ENCODE results near the gene TM4SF5. TPM values are rescaled to one million over a fixed set of nuclear protein-coding genes. Genes with fewer than 3 reads are reported as not detected.

TM4SF5 gene
- total and polyA plus RNA-seq, 9 donors: 0.31 to 0.83 TPM; not detected in 7

DNA sequence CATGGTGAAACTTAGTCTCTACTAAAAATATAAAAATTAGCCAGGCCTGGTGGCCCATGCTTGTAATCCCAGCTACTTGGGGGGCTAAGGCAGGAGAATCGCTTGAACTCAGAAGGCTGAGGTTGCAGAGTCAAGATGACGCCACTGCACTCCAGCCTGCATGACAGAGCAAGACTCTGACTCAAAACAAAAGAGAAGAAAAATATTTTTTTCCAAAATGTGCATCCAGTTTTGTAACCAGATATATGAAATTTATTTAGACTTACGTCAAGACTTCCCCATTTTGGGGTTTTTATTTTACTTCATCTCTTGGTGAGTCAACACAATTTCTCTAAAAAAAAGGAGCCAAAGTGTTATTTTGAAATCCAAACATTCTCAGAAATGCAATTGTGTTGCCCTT, 5.5 kb upstream of the TM4SF5 start:
- no peaks in the 10 kb centered on the region for H3K36me3 ChIP-seq
- TF ChIP-seq POLR2A (IDR thresholded peaks at IDR 0.05) (no peak), EP300 (IDR thresholded peaks at IDR 0.05) (no peak)
- TF ChIP-seq, protein P1, sequence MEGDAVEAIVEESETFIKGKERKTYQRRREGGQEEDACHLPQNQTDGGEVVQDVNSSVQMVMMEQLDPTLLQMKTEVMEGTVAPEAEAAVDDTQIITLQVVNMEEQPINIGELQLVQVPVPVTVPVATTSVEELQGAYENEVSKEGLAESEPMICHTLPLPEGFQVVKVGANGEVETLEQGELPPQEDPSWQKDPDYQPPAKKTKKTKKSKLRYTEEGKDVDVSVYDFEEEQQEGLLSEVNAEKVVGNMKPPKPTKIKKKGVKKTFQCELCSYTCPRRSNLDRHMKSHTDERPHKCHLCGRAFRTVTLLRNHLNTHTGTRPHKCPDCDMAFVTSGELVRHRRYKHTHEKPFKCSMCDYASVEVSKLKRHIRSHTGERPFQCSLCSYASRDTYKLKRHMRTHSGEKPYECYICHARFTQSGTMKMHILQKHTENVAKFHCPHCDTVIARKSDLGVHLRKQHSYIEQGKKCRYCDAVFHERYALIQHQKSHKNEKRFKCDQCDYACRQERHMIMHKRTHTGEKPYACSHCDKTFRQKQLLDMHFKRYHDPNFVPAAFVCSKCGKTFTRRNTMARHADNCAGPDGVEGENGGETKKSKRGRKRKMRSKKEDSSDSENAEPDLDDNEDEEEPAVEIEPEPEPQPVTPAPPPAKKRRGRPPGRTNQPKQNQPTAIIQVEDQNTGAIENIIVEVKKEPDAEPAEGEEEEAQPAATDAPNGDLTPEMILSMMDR (IDR thresholded peaks at IDR 0.05): no peak
- intact Hi-C loops (cut with DNase I): no loop called here
- no peak for DNase-seq
- H3K4me1 ChIP-seq (ENCODE audit: insufficient read depth): no peaks in the 10 kb centered on the region
- no peak overlapping the region for H3K4me3 ChIP-seq
- no peaks in the 10 kb centered on the region for H3K9me3 ChIP-seq
- H3K27ac ChIP-seq: no peak overlapping the region
- WGBS, 3 donors: 72 to 82% (median 77%) methylated on average over 3 of the region's 3 CpGs
- H3K27me3 ChIP-seq: no peaks in the 10 kb centered on the region

DNA sequence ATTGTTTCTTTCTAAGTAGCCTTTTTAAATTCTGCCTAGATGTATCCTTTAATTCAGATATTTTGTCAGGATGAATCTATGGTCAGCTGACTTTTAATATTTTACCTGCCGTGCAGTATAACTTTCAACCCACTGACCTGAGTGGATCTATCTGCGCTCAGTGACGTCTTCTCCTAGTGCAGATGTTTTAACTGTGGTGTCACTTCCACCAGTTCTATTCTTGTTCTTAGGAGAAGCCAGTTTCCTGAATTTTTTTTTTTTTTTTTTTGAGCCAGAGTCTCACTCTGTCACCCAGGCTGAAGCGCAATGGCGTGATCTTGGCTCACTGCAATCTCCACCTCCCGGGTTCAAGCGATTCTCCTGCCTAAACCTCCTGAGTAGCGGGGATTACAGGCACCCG, 5.0 kb upstream of the TM4SF5 start:
- Histone ChIP-seq H3K9me3 (no peaks in the 10 kb centered on the region), H3K27me3 (no peaks in the 10 kb centered on the region), H3K4me1 (ENCODE audit: insufficient read depth) (no peaks in the 10 kb centered on the region), H3K27ac (no peak overlapping the region), H3K4me3 (no peak overlapping the region), H3K36me3 (no peaks in the 10 kb centered on the region)
- intact Hi-C loops (cut with DNase I): no loop called here
- no peak for DNase-seq
- TF ChIP-seq, protein P1 (IDR thresholded peaks at IDR 0.05): no peak
- TF ChIP-seq POLR2A (IDR thresholded peaks at IDR 0.05): no peak
- no peak for TF ChIP-seq EP300 (IDR thresholded peaks at IDR 0.05)
- 83 to 89% (median 83%) methylated on average over 9 of the region's 9 CpGs for WGBS, 3 donors

DNA sequence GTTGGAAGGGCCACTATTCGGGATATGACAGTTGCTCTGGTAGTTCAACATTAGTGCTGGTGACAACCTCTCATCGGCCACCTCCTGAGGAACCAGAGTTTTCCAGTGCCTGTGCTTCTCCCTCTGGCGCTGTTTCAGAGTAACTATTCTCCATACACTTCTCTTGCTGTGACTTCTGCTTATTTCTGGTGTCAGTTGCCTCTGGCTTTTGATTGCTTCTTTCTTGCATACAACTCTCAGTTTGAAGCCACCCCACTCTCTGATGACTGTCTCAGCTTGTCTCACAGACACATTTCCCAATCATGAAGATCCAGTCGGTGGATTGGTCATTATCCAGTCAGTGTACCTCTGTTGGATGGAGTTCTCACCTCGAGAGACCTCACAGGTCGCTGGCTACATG, 3.4 kb upstream of the TM4SF5 start:
- H3K27ac ChIP-seq: no peak overlapping the region
- 77 to 87% (median 78%) methylated on average over 6 of the region's 6 CpGs for WGBS, 3 donors
- no peak overlapping the region for H3K4me3 ChIP-seq
- no peaks in the 10 kb centered on the region for H3K9me3 ChIP-seq
- no peaks in the 10 kb centered on the region for H3K4me1 ChIP-seq (ENCODE audit: insufficient read depth)
- no peaks in the 10 kb centered on the region for H3K36me3 ChIP-seq
- intact Hi-C loops (cut with DNase I): no loop called here
- TF ChIP-seq, protein P1 (IDR thresholded peaks at IDR 0.05): no peak
- TF ChIP-seq POLR2A (IDR thresholded peaks at IDR 0.05): no peak
- TF ChIP-seq EP300 (IDR thresholded peaks at IDR 0.05): no peak
- H3K27me3 ChIP-seq: no peaks in the 10 kb centered on the region
- no peak for DNase-seq

DNA sequence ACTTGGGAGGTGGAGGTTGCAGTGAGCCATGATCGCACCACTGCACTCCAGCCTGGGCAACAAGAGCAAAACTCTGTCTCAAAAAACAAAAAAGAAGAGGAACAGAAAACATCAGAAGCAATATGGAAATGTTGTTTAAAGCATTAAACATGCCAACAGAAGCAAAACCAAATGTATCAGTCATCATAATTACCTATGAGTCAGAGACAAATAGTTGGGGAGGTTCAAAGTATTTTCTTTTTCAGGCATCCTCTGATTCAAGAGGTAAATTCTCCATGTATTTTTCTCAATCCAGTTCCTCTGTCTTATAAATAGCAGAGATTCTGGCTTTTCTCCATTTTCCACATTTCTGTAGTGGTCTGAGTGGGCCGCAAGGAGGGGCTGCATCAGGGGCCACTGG, 2.1 kb upstream of the TM4SF5 start:
- TF ChIP-seq EP300 (IDR thresholded peaks at IDR 0.05): no peak
- TF ChIP-seq POLR2A (IDR thresholded peaks at IDR 0.05): no peak
- TF ChIP-seq, protein P1 (IDR thresholded peaks at IDR 0.05): no peak

DNA sequence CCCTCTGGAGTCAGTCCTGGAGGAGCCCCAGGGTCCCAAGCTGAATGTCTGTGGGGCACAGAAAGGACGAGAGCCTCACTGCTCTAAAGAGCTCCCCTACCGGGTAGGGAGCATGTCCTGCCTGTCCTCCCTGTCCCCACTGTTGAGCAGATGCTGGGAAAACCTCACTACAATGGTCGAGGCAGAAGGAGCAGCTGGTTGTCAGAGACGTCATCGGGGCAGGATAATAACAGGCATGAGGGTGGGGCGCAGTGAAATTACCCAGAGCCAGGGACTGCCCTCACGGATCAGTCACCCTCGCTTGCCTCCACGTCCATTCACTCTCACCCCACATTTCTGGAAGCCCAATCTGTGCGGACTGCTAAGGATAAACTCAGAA, 538 bp downstream of the TM4SF5 start:
- TF ChIP-seq POLR2A (IDR thresholded peaks at IDR 0.05) (no peak), EP300 (IDR thresholded peaks at IDR 0.05) (no peak)
- TF ChIP-seq, protein P1 (IDR thresholded peaks at IDR 0.05): no peak
- intact Hi-C loops (cut with DNase I): no loop called here
- 54 to 73% (median 55%) methylated on average over 10 of the region's 10 CpGs for WGBS, 3 donors
- Histone ChIP-seq H3K36me3 (no peaks in the 10 kb centered on the region), H3K9me3 (no peaks in the 10 kb centered on the region), H3K27ac (no peak overlapping the region), H3K27me3 (no peaks in the 10 kb centered on the region), H3K4me3 (no peak overlapping the region), H3K4me1 (ENCODE audit: insufficient read depth) (no peaks in the 10 kb centered on the region)
- DNase-seq: no peak

More for the DNA sequence above, 2.1 kb upstream of the TM4SF5 start:
- intact Hi-C loops (cut with DNase I): no loop called here
- Histone ChIP-seq H3K27me3 (no peaks in the 10 kb centered on the region), H3K27ac (no peak overlapping the region), H3K4me3 (no peak overlapping the region), H3K4me1 (ENCODE audit: insufficient read depth) (no peaks in the 10 kb centered on the region), H3K36me3 (no peaks in the 10 kb centered on the region), H3K9me3 (no peaks in the 10 kb centered on the region)
- WGBS, 3 donors: 80 to 95% (median 89%) methylated on average over 2 of the region's 2 CpGs
- DNase-seq: no peak
